H1 (cell line): ENCODE results near the gene SPATA19. TPM values are rescaled to one million over a fixed set of nuclear protein-coding genes. Genes with fewer than 3 reads are reported as not detected.

ENCODE experiments used
- CTCF ChIA-PET: fragments of 300-600 bp; sonication (Branson Sonifier 250); formaldehyde crosslinking; loops from one replicate; lab custom pipeline; 2021; ENCODE audit not compliant: partially characterized antibody; lab: Charles Lee
- POLR2A ChIA-PET: fragments of 300-600 bp; sonication (Branson Sonifier 250); formaldehyde crosslinking; loops from one replicate; lab custom pipeline; 2021; ENCODE audit warnings: inconsistent platforms; ENCODE audit not compliant: partially characterized antibody; lab: Charles Lee
- DNase-seq, 2 experiments: peaks; one replicate each; pipeline versions ENCODE4 v3.0.0 to v3.0.0-alpha.2; 2010 to 2022; ENCODE audit warnings: low spot score in 2 of 2, low read depth in 1 of 2, mixed read lengths in 1 of 2
- FAIRE-seq: peaks from 2 replicates; lab custom pipeline; 2011; peaks lifted over from hg19 to GRCh38; lab: Jason Lieb, UNC
- H2AFZ ChIP-seq: 2 replicates; pipeline ENCODE4 v1.8.1; 2012; ENCODE audit warnings: low read length, inconsistent platforms
- H2AK5ac ChIP-seq: 2 replicates; pipeline ENCODE4 v1.6.1; 2013; ENCODE audit warnings: low read depth, low read length
- H2BK120ac ChIP-seq: replicated peaks from 2 replicates; pipeline ENCODE3; 2013; ENCODE audit warnings: low read depth, low read length, inconsistent platforms
- H2BK12ac ChIP-seq: 2 replicates; pipeline ENCODE4 v1.6.1; 2013; ENCODE audit warnings: low read depth, low read length
- H2BK15ac ChIP-seq: 2 replicates; pipeline ENCODE4 v1.6.1; 2013; ENCODE audit warnings: low read length
- H2BK20ac ChIP-seq: 2 replicates; pipeline ENCODE4 v1.6.1; 2013; ENCODE audit warnings: low read length
- H2BK5ac ChIP-seq: 2 replicates; pipeline ENCODE4 v1.6.1; 2013; ENCODE audit warnings: low read depth, low read length
- H3K14ac ChIP-seq: 2 replicates; pipeline ENCODE4 v1.6.1; 2013; ENCODE audit warnings: inconsistent platforms; ENCODE audit not compliant: insufficient read length
- H3K18ac ChIP-seq: 2 replicates; pipeline ENCODE4 v1.6.1; 2013; ENCODE audit warnings: low read length; ENCODE audit errors: extremely low read depth
- H3K23ac ChIP-seq: 2 replicates; pipeline ENCODE4 v1.6.1; 2013; ENCODE audit warnings: inconsistent platforms; ENCODE audit not compliant: insufficient read length
- H3K23me2 ChIP-seq: 2 replicates; pipeline ENCODE4 v1.6.1; 2013; ENCODE audit warnings: low read depth, low read length
- H3K27ac ChIP-seq: 2 replicates; pipeline ENCODE4 v1.6.1; 2011; ENCODE audit warnings: low read depth, low read length, inconsistent platforms
- H3K27me3 ChIP-seq, 4 experiments: replicated peaks in 1 of 4; 1 replicate in 1 of 4; 2 replicates in 3 of 4; pipeline versions ENCODE4 v1.6.1 to v1.8.1; 2011 to 2013; ENCODE audit warnings: low read length in 3 of 4, mild to moderate bottlenecking in 3 of 4, inconsistent platforms in 2 of 4, mixed read lengths in 2 of 4, moderate library complexity in 1 of 4; ENCODE audit not compliant: control insufficient read depth in 3 of 4, insufficient read depth in 3 of 4; ENCODE audit errors: extremely low read depth in 1 of 4
- H3K36me3 ChIP-seq, 4 experiments: 2 replicates each; pipeline versions ENCODE4 v1.6.1 to v1.8.1; 2011 to 2013; ENCODE audit warnings: mild to moderate bottlenecking in 4 of 4, low read length in 3 of 4, moderate library complexity in 2 of 4, control low read depth in 1 of 4, inconsistent platforms in 1 of 4; ENCODE audit not compliant: insufficient read depth in 4 of 4, control insufficient read depth in 2 of 4
- H3K4ac ChIP-seq: replicated peaks from 2 replicates; pipeline ENCODE3; 2013; ENCODE audit warnings: low read length, low read depth, mixed read lengths, inconsistent platforms; ENCODE audit not compliant: insufficient read length
- H3K4me1 ChIP-seq, 4 experiments: replicated peaks in 1 of 4; 1 replicate in 1 of 4; 2 replicates in 3 of 4; pipeline versions ENCODE4 v1.6.1 to v1.8.1; 2011 to 2013; ENCODE audit warnings: low read length in 3 of 4, inconsistent platforms in 2 of 4, mixed read lengths in 1 of 4; ENCODE audit not compliant: insufficient read depth in 4 of 4, control insufficient read depth in 3 of 4
- H3K4me2 ChIP-seq, 2 experiments: 2 replicates each; pipeline versions ENCODE4 v1.6.1 to v1.8.1; 2011 to 2013; ENCODE audit warnings: low read depth in 2 of 2, low read length in 2 of 2, control low read depth in 1 of 2, inconsistent platforms in 1 of 2, mild to moderate bottlenecking in 1 of 2; ENCODE audit not compliant: insufficient read depth in 1 of 2
- H3K4me3 ChIP-seq, 4 experiments: fragments of 200-600, 300-600 bp in 1 of 4; sonication (generic), shearing (Covaris generic), sonication (Bioruptor Twin) in 1 of 4; 2 replicates each; pipeline versions ENCODE4 v1.5.1 to v1.8.1; 2011 to 2016; ENCODE audit warnings: low read length in 4 of 4, low read depth in 3 of 4, control low read depth in 2 of 4, inconsistent platforms in 2 of 4, mild to moderate bottlenecking in 2 of 4, mixed read lengths in 1 of 4, moderate library complexity in 1 of 4; ENCODE audit not compliant: insufficient read depth in 2 of 4; ENCODE audit errors: extremely low read depth in 1 of 4
- H3K56ac ChIP-seq: replicated peaks from 2 replicates; pipeline ENCODE3; 2013; ENCODE audit warnings: low read depth, mild to moderate bottlenecking, mixed read lengths, low read length, inconsistent platforms; ENCODE audit not compliant: insufficient read length
- H3K79me1 ChIP-seq: 2 replicates; pipeline ENCODE4 v1.6.1; 2013; ENCODE audit warnings: low read depth, low read length, control low read depth
- H3K79me2 ChIP-seq, 2 experiments: 2 replicates each; pipeline versions ENCODE4 v1.6.1 to v1.8.1; 2012 to 2013; ENCODE audit warnings: low read length in 2 of 2, mild to moderate bottlenecking in 2 of 2, inconsistent platforms in 1 of 2; ENCODE audit not compliant: insufficient read depth in 2 of 2, control insufficient read depth in 1 of 2
- H3K9ac ChIP-seq, 4 experiments: replicated peaks in 1 of 4; 1 replicate in 1 of 4; 2 replicates in 3 of 4; pipeline versions ENCODE4 v1.6.1 to v1.8.1; 2011 to 2013; ENCODE audit warnings: low read depth in 3 of 4, low read length in 3 of 4, control low read depth in 2 of 4, mild to moderate bottlenecking in 2 of 4, moderate library complexity in 2 of 4, inconsistent platforms in 1 of 4; ENCODE audit errors: extremely low read depth in 1 of 4
- H3K9me3 ChIP-seq, 2 experiments: 2 replicates each; pipeline versions ENCODE4 v1.6.1 to v1.8.1; 2012 to 2013; ENCODE audit warnings: mild to moderate bottlenecking in 2 of 2, moderate library complexity in 2 of 2, control low read depth in 1 of 2, inconsistent platforms in 1 of 2, low read depth in 1 of 2, low read length in 1 of 2, mixed read lengths in 1 of 2; ENCODE audit not compliant: insufficient read depth in 2 of 2
- H4K20me1 ChIP-seq, 2 experiments: replicated peaks in 1 of 2; 2 replicates each; pipeline versions ENCODE3 to v1.8.1; 2011 to 2013; ENCODE audit warnings: inconsistent platforms in 2 of 2, low read length in 2 of 2, mild to moderate bottlenecking in 1 of 2; ENCODE audit not compliant: insufficient read depth in 2 of 2, control insufficient read depth in 1 of 2
- H4K5ac ChIP-seq: 2 replicates; pipeline ENCODE4 v1.6.1; 2013; ENCODE audit warnings: low read length, low read depth, mixed read lengths, inconsistent platforms; ENCODE audit not compliant: insufficient read length
- H4K8ac ChIP-seq: 2 replicates; pipeline ENCODE4 v1.8.0; 2013; ENCODE audit warnings: mild to moderate bottlenecking, moderate library complexity, low read length, inconsistent platforms; ENCODE audit not compliant: insufficient read depth; ENCODE audit errors: extremely low read depth
- H4K91ac ChIP-seq: replicated peaks from 2 replicates; pipeline ENCODE3; 2013; ENCODE audit warnings: low read length, mixed read lengths, inconsistent platforms; ENCODE audit not compliant: insufficient read length
- CBX5 ChIP-seq: fragments of 300-800, 300-1000 bp; sonication (generic); IDR thresholded peaks from 2 replicates; pipeline ENCODE4 v1.7.1; 2016; ENCODE audit warnings: antibody characterized with exemption, low read length, low read depth
- CBX8 ChIP-seq: fragments of 300-800, 300-1000 bp; sonication (generic); IDR thresholded peaks from 2 replicates; pipeline ENCODE4 v1.7.1; 2016; ENCODE audit warnings: low read depth, low read length, borderline replicate concordance
- GTF2F1 ChIP-seq: IDR thresholded peaks from 2 replicates; pipeline ENCODE4 v1.6.1; 2012; ENCODE audit warnings: low read depth, low read length, improper control_type of control experiment, borderline replicate concordance
- JUND ChIP-seq: IDR thresholded peaks from 2 replicates; pipeline ENCODE4 v1.6.1; 2011; ENCODE audit warnings: mild to moderate bottlenecking, improper control_type of control experiment, low read length
- PHF8 ChIP-seq: fragments of 200-600 bp; sonication (generic); conservative IDR thresholded peaks from 2 replicates; pipeline ENCODE4 v1.7.1; 2012; ENCODE audit warnings: low read depth, mild to moderate bottlenecking, inconsistent platforms, low read length, moderate library complexity
- RAD21 ChIP-seq, 2 experiments: IDR thresholded peaks in 1 of 2; conservative IDR thresholded peaks in 1 of 2; 2 replicates each; pipeline ENCODE4 v1.6.1; 2011; ENCODE audit warnings: low read depth in 2 of 2, low read length in 2 of 2, improper control_type of control experiment in 1 of 2, inconsistent platforms in 1 of 2, mild to moderate bottlenecking in 1 of 2, moderate library complexity in 1 of 2
- SIRT6 ChIP-seq: IDR thresholded peaks from one replicate; pipeline ENCODE4 v1.7.1; 2012; ENCODE audit warnings: low read length, inconsistent platforms
- SRF ChIP-seq: IDR thresholded peaks from 2 replicates; pipeline ENCODE4 v1.6.1; 2011; ENCODE audit warnings: mild to moderate bottlenecking, low read depth, low read length, moderate library complexity
- WGBS, 2 experiments: shearing (Covaris generic) in 1 of 2; methylation state at CpG; one replicate each; pipeline versions ENCODE4 v1.1.6 to v1.1.7; 2013 to 2015; ENCODE audit warnings: low lambda C conversion rate in 2 of 2, mixed read lengths in 2 of 2, inconsistent platforms in 1 of 2, low coverage in 1 of 2, missing lambda C conversion rate in 1 of 2; ENCODE audit not compliant: insufficient replicate concordance in 2 of 2, insufficient coverage in 1 of 2, insufficient read length in 1 of 2; ENCODE audit errors: extremely low coverage in 1 of 2, missing lambda C conversion rate in 1 of 2; 5-methylcytosine and 5-hydroxymethylcytosine counted together
- polyA plus RNA-seq, 7 experiments: library from polyadenylated mRNA; depleted of rRNA in 3 of 7; stranded (reverse) in 5 of 7; unstranded in 2 of 7; fragments of >200 nt in 5 of 7; fragments of 200-250 nt in 2 of 7; gene quantifications; 1 replicate in 5 of 7; 2 replicates in 1 of 7; 4 replicates in 1 of 7; pipeline versions ENCODE4 v1.2.1 to v1.2.3, GENCODE V29; 2011 to 2013; ENCODE audit warnings: missing spikeins in 2 of 7, mixed read lengths in 2 of 7
- total RNA-seq: library from RNA; stranded (reverse); fragmentation: NEBNext Ultra II Directional; extraction: Animal tissue kit (Norgen Biotek cat#: 25700); gene quantifications from 2 replicates; pipeline ENCODE4 v1.2.1, GENCODE V29; 2021
- TF ChIP-seq, protein P1 (sequence below): IDR thresholded peaks from 2 replicates; pipeline ENCODE4 v1.6.1; 2012; ENCODE audit warnings: low read length, inconsistent platforms

SPATA19 gene
- total and polyA plus RNA-seq, 2 of the 8 experiments (the other 6 are each of a cell fraction or from before 2014, with no cell fraction given) = not detected

GRCh38 chr11:133844217-133844616 is 1.1 kb downstream of the SPATA19 start:
- Histone ChIP-seq H3K27ac (no peak overlapping the region), H3K36me3 (no peaks in the 10 kb centered on the region), H4K5ac (no peak overlapping the region), H4K20me1 (no peaks in the 10 kb centered on the region), H3K18ac (no peak overlapping the region), H3K79me1 (no peaks in the 10 kb centered on the region), H3K9me3 (0 out of 4 replicates have a peak, but pooled peaks cover 0 to 2% of the 10 kb centered on the region in 2 experiments), H2AK5ac (no peak overlapping the region), H3K79me2 (no peaks in the 10 kb centered on the region), H3K4me3 (no peak overlapping the region), H3K23me2 (no peaks in the 10 kb centered on the region), H2BK12ac (no peak overlapping the region), H3K4ac (no peak overlapping the region), H2BK20ac (no peak overlapping the region), H3K14ac (no peak overlapping the region), H3K23ac (no peak overlapping the region), H2BK120ac (no peak overlapping the region), H2BK5ac (no peak overlapping the region), H2BK15ac (no peak overlapping the region), H3K9ac (no peak overlapping the region), H4K8ac (no peak overlapping the region), H4K91ac (no peak overlapping the region), H2AFZ (no peak overlapping the region), H3K4me1 (peaks cover 0 to 2% (median 0%) of the 10 kb centered on the region in 4 experiments; a peak in 1 of 7 replicates), H3K4me2 (no peak overlapping the region), H3K56ac (no peak overlapping the region), H3K27me3 (peaks cover 0 to 4% (median 0%) of the 10 kb centered on the region in 4 experiments; a peak in 1 of 7 replicates)
- CTCF ChIA-PET = interaction anchor here (0.5 to 2.1 kb wide), 5 partner anchors 10 to 1229 kb away, joined by 3 to 7 read pairs (median 3); no protein-coding TSS in a partner anchor
- no peak for DNase-seq
- no peak for FAIRE-seq
- 85% methylated on average over 6 of the region's 6 CpGs; no CpG with 5 or more reads in 1 of the 2 experiments for WGBS, 2 experiments
- TF ChIP-seq, protein P1, sequence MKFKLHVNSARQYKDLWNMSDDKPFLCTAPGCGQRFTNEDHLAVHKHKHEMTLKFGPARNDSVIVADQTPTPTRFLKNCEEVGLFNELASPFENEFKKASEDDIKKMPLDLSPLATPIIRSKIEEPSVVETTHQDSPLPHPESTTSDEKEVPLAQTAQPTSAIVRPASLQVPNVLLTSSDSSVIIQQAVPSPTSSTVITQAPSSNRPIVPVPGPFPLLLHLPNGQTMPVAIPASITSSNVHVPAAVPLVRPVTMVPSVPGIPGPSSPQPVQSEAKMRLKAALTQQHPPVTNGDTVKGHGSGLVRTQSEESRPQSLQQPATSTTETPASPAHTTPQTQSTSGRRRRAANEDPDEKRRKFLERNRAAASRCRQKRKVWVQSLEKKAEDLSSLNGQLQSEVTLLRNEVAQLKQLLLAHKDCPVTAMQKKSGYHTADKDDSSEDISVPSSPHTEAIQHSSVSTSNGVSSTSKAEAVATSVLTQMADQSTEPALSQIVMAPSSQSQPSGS = no peak
- TF ChIP-seq GTF2F1 (no peak), CBX5 (no peak), SRF (no peak), PHF8 (no peak), JUND (no peak), RAD21 (IDR thresholded peaks at IDR 0.05 in 1 of 2, conservative IDR thresholded peaks at IDR 0.05 in 1 of 2; ENCODE audit: low read depth in 2 of 2, low read length in 2 of 2) (no peak), CBX8 (no peak), SIRT6 (no peak)
- POLR2A ChIA-PET = no interaction called here
